ENCODE data around the gene SMIM38. TPM values are rescaled to one million over a fixed set of nuclear protein-coding genes. Genes with fewer than 3 reads are reported as not detected.

The SMIM38 gene
- total and polyA plus RNA-seq, 2 of the 4 experiments (the other 2 are of a cell fraction), result under 0.01 to 0.05 TPM

DNA sequence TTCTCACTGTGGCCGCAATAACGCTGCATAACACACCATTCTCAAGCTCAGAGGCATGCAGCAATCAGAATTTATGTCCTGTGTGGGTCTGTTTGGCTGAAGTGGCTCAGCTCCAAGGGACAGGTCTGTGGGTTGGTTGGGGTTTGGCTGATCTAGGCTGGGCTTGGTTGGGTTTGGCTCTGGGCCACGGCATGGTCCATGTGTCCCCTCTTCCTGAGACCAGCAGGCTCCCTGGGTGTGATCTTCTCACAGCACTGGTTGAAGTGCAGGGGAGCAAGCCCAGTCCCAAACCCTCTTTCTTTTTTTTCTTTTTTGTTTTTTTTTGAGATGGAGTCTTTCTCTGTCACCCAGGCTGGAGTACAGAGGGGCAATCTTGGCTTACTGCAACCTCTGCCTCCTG lies 25.0 kb downstream of the SMIM38 start:
- H3K79me1 ChIP-seq (ENCODE audit: low read depth in 1 of 2, low read length in 2 of 2), result no peaks in the 10 kb centered on the region
- TF ChIP-seq MAZ (IDR thresholded peaks at IDR 0.05; ENCODE audit: borderline replicate concordance, low read depth, low read length) (no peak), CHD1 (IDR thresholded peaks at IDR 0.05; ENCODE audit: low read depth, low read length) (no peak), MAFK (IDR thresholded peaks at IDR 0.05; ENCODE audit: low read depth, low read length) (no peak), MXI1 (IDR thresholded peaks at IDR 0.05; ENCODE audit: borderline replicate concordance, low read depth, low read length) (no peak), RAD21 (IDR thresholded peaks at IDR 0.05; ENCODE audit: low read length) (no peak), RFX5 (IDR thresholded peaks at IDR 0.05; ENCODE audit: low read depth, low read length) (no peak), FOS (IDR thresholded peaks at IDR 0.05; ENCODE audit: low read depth, low read length) (no peak), BHLHE40 (IDR thresholded peaks at IDR 0.05; ENCODE audit: low read depth, low read length) (no peak), CEBPB (IDR thresholded peaks at IDR 0.05; ENCODE audit: low read depth, low read length) (no peak), NFE2L2 (IDR thresholded peaks at IDR 0.05; ENCODE audit: low read depth, low read length) (no peak)
- TF ChIP-seq, protein P1, sequence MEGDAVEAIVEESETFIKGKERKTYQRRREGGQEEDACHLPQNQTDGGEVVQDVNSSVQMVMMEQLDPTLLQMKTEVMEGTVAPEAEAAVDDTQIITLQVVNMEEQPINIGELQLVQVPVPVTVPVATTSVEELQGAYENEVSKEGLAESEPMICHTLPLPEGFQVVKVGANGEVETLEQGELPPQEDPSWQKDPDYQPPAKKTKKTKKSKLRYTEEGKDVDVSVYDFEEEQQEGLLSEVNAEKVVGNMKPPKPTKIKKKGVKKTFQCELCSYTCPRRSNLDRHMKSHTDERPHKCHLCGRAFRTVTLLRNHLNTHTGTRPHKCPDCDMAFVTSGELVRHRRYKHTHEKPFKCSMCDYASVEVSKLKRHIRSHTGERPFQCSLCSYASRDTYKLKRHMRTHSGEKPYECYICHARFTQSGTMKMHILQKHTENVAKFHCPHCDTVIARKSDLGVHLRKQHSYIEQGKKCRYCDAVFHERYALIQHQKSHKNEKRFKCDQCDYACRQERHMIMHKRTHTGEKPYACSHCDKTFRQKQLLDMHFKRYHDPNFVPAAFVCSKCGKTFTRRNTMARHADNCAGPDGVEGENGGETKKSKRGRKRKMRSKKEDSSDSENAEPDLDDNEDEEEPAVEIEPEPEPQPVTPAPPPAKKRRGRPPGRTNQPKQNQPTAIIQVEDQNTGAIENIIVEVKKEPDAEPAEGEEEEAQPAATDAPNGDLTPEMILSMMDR (conservative IDR thresholded peaks at IDR 0.05; ENCODE audit: low read depth, low read length), result no peak
- TF ChIP-seq, protein P2, sequence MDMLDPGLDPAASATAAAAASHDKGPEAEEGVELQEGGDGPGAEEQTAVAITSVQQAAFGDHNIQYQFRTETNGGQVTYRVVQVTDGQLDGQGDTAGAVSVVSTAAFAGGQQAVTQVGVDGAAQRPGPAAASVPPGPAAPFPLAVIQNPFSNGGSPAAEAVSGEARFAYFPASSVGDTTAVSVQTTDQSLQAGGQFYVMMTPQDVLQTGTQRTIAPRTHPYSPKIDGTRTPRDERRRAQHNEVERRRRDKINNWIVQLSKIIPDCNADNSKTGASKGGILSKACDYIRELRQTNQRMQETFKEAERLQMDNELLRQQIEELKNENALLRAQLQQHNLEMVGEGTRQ (IDR thresholded peaks at IDR 0.05; ENCODE audit: low read depth, low read length), result no peak
- TF ChIP-seq, protein P3, sequence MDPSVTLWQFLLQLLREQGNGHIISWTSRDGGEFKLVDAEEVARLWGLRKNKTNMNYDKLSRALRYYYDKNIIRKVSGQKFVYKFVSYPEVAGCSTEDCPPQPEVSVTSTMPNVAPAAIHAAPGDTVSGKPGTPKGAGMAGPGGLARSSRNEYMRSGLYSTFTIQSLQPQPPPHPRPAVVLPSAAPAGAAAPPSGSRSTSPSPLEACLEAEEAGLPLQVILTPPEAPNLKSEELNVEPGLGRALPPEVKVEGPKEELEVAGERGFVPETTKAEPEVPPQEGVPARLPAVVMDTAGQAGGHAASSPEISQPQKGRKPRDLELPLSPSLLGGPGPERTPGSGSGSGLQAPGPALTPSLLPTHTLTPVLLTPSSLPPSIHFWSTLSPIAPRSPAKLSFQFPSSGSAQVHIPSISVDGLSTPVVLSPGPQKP (IDR thresholded peaks at IDR 0.05; ENCODE audit: borderline replicate concordance, low read depth, low read length), result no peak
- no peaks in the 10 kb centered on the region for H4K20me1 ChIP-seq (ENCODE audit: insufficient read depth, low read length)
- H2BK120ac ChIP-seq (ENCODE audit: low read depth, low read length), result no peak overlapping the region
- H3K27ac ChIP-seq (ENCODE audit: insufficient read depth, low read length), result no peak overlapping the region
- no peak overlapping the region for H2AK5ac ChIP-seq (ENCODE audit: low read depth, low read length)
- H3K23ac ChIP-seq (ENCODE audit: low read depth, low read length), result no peak overlapping the region
- ChIA-PET POLR2A (ENCODE audit: unreplicated experiment) (no interaction called here), CTCF (no interaction called here)
- H2BK5ac ChIP-seq (ENCODE audit: low read depth, low read length, poor library complexity, severe bottlenecking), result no peak overlapping the region
- peaks cover 16% of the 10 kb centered on the region for H3K27me3 ChIP-seq (ENCODE audit: control insufficient read depth, insufficient read depth, low read length)
- H4K5ac ChIP-seq (ENCODE audit: low read depth, low read length), result no peak overlapping the region
- H3K9me3 ChIP-seq (ENCODE audit: control insufficient read depth, insufficient read depth, low read length), result peaks cover 6% of the 10 kb centered on the region
- no peak overlapping the region for H2BK20ac ChIP-seq (ENCODE audit: low read depth, low read length)
- dilution Hi-C loops (cut with HindIII; ENCODE audit: low sequenced_read_pairs, unreplicated experiment) (no loop called here), intact Hi-C loops (cut with micrococcal nuclease) (no loop called here), in situ Hi-C loops (cut with MboI; ENCODE audit: low sequenced_read_pairs) (no loop called here)
- no CpG with 5 or more reads among the region's 3 CpGs for WGBS, 2 experiments (ENCODE audit: extremely low coverage in 2 of 2, insufficient read length in 1 of 2)
- no peak overlapping the region for H3K18ac ChIP-seq (ENCODE audit: low read depth, low read length)
- no peak overlapping the region for H4K91ac ChIP-seq (ENCODE audit: insufficient read depth, low read depth, low read length)
- H2AFZ ChIP-seq (replicated peaks; ENCODE audit: low read length, poor library complexity), result no peak overlapping the region
- no peak for ATAC-seq (ENCODE audit: low read depth)
- H3K56ac ChIP-seq (ENCODE audit: extremely low read depth, insufficient read depth, low read length), result no peak overlapping the region
- H3K4me2 ChIP-seq (ENCODE audit: low read depth, low read length), result no peak overlapping the region
- no peaks in the 10 kb centered on the region for H3K36me3 ChIP-seq (ENCODE audit: control insufficient read depth, insufficient read depth, low read length)
- H3K9me1 ChIP-seq (ENCODE audit: insufficient read depth, low read length), result no peaks in the 10 kb centered on the region
- H3K4me1 ChIP-seq (ENCODE audit: control insufficient read depth, insufficient read depth, low read length), result no peaks in the 10 kb centered on the region
- H4K8ac ChIP-seq (ENCODE audit: low read depth in 2 of 2, low read length in 2 of 2), result no peak overlapping the region
- H2BK15ac ChIP-seq (ENCODE audit: low read depth, low read length), result 0 out of 3 replicates have a peak overlapping the region, but pooled peaks have one; percentile 3
- no peak overlapping the region for H3K4me3 ChIP-seq (ENCODE audit: insufficient read depth, low read depth, low read length)
- H3K9ac ChIP-seq (ENCODE audit: low read depth, low read length), result no peak overlapping the region
- H3K4ac ChIP-seq (ENCODE audit: low read depth, low read length), result no peak overlapping the region
- no peak overlapping the region for H2AK9ac ChIP-seq (replicated peaks; ENCODE audit: low read depth, low read length, poor library complexity)
- H3K14ac ChIP-seq (replicated peaks; ENCODE audit: low read depth, low read length), result no peak overlapping the region
- BruUV-seq (replicated peaks), result no TSS peak
- DNase-seq, result no peak

Data from IMR-90 (cell line).